ENCODE results near the gene DSCAM. TPM values are rescaled to one million over a fixed set of nuclear protein-coding genes. Genes with fewer than 3 reads are reported as not detected.

Gene DSCAM
- total and polyA plus RNA-seq, 10 of the 15 experiments (the other 5 are each of a cell fraction or from before 2014, with no cell fraction given) = not detected

DNA sequence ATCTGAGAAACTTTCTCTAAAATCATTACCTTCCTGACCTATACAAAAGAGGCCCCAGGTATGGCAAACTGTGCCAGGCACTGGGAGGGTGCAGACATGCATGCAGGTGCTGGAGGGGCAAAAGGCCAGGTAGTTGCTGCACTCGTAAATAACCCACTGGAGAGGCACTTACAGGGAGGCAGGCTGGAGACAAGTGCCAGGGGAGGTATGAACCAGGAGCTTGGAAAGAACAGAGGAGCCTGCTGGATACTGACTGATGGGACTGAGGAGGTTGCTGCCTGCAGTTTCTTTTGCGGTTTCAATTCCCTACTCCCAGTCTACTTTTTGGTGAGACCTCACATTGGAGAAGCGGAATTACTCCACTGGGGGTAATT, 113.9 kb downstream of the DSCAM start:
- H3K27me3 ChIP-seq (replicated peaks in 1 of 2; ENCODE audit: control insufficient read depth in 2 of 2, insufficient read depth in 2 of 2, low read length in 1 of 2) = no peaks in the 10 kb centered on the region
- H3K9me3 ChIP-seq (replicated peaks; ENCODE audit: control insufficient read depth, insufficient read depth, low read length) = no peaks in the 10 kb centered on the region; the same call in 2 of the 3 replicates
- BruUV-seq (replicated peaks) = no TSS peak
- in situ Hi-C loops (cut with MboI) (no loop called here), intact Hi-C loops (cut with micrococcal nuclease; ENCODE audit: unreplicated experiment) (no loop called here)
- ChIA-PET POLR2A (no interaction called here), RAD21 (ENCODE audit: unreplicated experiment) (no interaction called here), CTCF (no interaction called here), SMC1A (ENCODE audit: uncharacterized antibody, unreplicated experiment) (no interaction called here)
- no peaks in the 10 kb centered on the region for H3K79me2 ChIP-seq (ENCODE audit: control insufficient read depth, insufficient read depth, low read length)
- TF ChIP-seq TCF12 (IDR thresholded peaks at IDR 0.05; ENCODE audit: low read depth, low read length) (no peak), TARDBP (IDR thresholded peaks at IDR 0.05; ENCODE audit: borderline replicate concordance) (no peak), ZZZ3 (IDR thresholded peaks at IDR 0.05; ENCODE audit: control insufficient read depth, insufficient read length, low read depth) (no peak), ZNF274 (IDR thresholded peaks at IDR 0.05; ENCODE audit: insufficient read depth, insufficient read length) (no peak), KAT2A (conservative IDR thresholded peaks at IDR 0.05; ENCODE audit: control insufficient read depth, low read depth, low read length) (no peak), ZBED1 (IDR thresholded peaks at IDR 0.05; ENCODE audit: borderline replicate concordance) (no peak), MEF2B (IDR thresholded peaks at IDR 0.05; ENCODE audit: partially characterized antibody, poor library complexity, severe bottlenecking) (no peak), NBN (IDR thresholded peaks at IDR 0.05) (no peak), IRF4 (IDR thresholded peaks at IDR 0.05; ENCODE audit: low read depth, low read length) (no peak), SREBF2 (IDR thresholded peaks at IDR 0.05; ENCODE audit: low read length) (no peak)
- TF ChIP-seq, protein P1, sequence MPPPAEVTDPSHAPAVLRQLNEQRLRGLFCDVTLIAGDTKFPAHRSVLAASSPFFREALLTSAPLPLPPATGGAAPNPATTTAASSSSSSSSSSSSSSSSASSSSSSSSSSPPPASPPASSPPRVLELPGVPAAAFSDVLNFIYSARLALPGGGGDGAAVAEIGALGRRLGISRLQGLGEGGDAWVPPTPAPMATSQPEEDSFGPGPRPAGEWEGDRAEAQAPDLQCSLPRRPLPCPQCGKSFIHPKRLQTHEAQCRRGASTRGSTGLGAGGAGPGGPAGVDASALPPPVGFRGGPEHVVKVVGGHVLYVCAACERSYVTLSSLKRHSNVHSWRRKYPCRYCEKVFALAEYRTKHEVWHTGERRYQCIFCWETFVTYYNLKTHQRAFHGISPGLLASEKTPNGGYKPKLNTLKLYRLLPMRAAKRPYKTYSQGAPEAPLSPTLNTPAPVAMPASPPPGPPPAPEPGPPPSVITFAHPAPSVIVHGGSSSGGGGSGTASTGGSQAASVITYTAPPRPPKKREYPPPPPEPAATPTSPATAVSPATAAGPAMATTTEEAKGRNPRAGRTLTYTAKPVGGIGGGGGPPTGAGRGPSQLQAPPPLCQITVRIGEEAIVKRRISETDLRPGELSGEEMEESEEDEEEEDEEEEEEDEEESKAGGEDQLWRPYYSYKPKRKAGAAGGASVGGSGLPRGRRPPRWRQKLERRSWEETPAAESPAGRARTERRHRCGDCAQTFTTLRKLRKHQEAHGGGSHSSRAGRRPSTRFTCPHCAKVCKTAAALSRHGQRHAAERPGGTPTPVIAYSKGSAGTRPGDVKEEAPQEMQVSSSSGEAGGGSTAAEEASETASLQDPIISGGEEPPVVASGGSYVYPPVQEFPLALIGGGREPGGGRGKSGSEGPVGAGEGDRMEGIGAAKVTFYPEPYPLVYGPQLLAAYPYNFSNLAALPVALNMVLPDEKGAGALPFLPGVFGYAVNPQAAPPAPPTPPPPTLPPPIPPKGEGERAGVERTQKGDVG (CRISPR knock-in tag; IDR thresholded peaks at IDR 0.05) = no peak
- TF ChIP-seq, protein P2, sequence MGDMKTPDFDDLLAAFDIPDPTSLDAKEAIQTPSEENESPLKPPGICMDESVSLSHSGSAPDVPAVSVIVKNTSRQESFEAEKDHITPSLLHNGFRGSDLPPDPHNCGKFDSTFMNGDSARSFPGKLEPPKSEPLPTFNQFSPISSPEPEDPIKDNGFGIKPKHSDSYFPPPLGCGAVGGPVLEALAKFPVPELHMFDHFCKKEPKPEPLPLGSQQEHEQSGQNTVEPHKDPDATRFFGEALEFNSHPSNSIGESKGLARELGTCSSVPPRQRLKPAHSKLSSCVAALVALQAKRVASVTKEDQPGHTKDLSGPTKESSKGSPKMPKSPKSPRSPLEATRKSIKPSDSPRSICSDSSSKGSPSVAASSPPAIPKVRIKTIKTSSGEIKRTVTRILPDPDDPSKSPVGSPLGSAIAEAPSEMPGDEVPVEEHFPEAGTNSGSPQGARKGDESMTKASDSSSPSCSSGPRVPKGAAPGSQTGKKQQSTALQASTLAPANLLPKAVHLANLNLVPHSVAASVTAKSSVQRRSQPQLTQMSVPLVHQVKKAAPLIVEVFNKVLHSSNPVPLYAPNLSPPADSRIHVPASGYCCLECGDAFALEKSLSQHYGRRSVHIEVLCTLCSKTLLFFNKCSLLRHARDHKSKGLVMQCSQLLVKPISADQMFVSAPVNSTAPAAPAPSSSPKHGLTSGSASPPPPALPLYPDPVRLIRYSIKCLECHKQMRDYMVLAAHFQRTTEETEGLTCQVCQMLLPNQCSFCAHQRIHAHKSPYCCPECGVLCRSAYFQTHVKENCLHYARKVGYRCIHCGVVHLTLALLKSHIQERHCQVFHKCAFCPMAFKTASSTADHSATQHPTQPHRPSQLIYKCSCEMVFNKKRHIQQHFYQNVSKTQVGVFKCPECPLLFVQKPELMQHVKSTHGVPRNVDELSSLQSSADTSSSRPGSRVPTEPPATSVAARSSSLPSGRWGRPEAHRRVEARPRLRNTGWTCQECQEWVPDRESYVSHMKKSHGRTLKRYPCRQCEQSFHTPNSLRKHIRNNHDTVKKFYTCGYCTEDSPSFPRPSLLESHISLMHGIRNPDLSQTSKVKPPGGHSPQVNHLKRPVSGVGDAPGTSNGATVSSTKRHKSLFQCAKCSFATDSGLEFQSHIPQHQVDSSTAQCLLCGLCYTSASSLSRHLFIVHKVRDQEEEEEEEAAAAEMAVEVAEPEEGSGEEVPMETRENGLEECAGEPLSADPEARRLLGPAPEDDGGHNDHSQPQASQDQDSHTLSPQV (IDR thresholded peaks at IDR 0.05) = no peak
- H3K9ac ChIP-seq (ENCODE audit: control insufficient read depth, insufficient read depth, low read length) = no peak overlapping the region
- ATAC-seq (no peak), DNase-seq (ENCODE audit: low read depth, low spot score) (no peak), FAIRE-seq (no peak)
- WGBS (ENCODE audit: insufficient coverage, insufficient replicate concordance, low lambda C conversion rate, missing lambda C conversion rate) = 5% methylated on average over 3 of the region's 3 CpGs
- no peak overlapping the region for H3K4me2 ChIP-seq (ENCODE audit: control insufficient read depth, insufficient read depth)
- no peak overlapping the region for H2AFZ ChIP-seq (ENCODE audit: control insufficient read depth, low read depth, low read length)
- H3K27ac ChIP-seq (ENCODE audit: control insufficient read depth, insufficient read depth) = no peak overlapping the region
- H3K4me1 ChIP-seq (ENCODE audit: control insufficient read depth, insufficient read depth, low read length) = no peaks in the 10 kb centered on the region
- no peaks in the 10 kb centered on the region for H3K36me3 ChIP-seq (ENCODE audit: control insufficient read depth in 2 of 2, insufficient read depth in 2 of 2, low read length in 1 of 2)
- H3K4me3 ChIP-seq = no peak overlapping the region
- no peaks in the 10 kb centered on the region for H4K20me1 ChIP-seq (ENCODE audit: control insufficient read depth, insufficient read depth)

All from GM12878 (cell line).